Measurements from ENCODE around the gene IPCEF1.

DNA sequence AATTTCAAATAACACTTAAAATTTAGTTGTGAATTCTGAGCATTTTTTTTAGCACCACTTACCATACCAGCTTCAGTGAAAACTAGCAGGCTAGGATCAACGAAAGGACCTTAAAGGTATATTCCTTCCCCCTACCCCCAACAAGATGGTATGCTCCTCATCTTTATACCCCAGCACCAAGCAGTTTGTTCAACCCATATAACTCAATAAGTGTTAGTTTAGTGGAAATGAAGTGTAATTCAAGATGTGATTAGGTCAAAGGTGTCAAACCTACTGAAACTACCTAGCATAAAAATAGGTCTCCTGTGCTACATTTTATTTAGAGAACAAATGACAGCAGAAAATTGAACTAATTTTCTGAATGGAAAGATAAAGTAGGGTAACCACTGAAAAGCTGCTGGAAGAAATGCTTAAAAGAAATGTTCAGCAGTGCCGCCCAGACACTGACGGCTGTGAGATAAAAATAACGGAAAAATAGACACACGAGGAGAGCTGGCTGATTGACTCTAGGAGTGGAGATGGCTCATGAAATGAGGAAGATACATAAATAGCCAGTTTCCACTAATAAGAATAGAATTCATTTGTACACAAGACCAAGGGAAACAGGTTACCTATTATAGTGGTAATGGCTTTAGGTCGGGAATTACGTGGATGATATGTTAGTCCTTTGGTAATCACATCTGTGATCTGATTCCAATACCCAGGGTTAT lies 94.8 kb downstream of the IPCEF1 start:
- TF ChIP-seq, protein P1, sequence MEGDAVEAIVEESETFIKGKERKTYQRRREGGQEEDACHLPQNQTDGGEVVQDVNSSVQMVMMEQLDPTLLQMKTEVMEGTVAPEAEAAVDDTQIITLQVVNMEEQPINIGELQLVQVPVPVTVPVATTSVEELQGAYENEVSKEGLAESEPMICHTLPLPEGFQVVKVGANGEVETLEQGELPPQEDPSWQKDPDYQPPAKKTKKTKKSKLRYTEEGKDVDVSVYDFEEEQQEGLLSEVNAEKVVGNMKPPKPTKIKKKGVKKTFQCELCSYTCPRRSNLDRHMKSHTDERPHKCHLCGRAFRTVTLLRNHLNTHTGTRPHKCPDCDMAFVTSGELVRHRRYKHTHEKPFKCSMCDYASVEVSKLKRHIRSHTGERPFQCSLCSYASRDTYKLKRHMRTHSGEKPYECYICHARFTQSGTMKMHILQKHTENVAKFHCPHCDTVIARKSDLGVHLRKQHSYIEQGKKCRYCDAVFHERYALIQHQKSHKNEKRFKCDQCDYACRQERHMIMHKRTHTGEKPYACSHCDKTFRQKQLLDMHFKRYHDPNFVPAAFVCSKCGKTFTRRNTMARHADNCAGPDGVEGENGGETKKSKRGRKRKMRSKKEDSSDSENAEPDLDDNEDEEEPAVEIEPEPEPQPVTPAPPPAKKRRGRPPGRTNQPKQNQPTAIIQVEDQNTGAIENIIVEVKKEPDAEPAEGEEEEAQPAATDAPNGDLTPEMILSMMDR (IDR thresholded peaks at IDR 0.05) = no peak
- TF ChIP-seq, protein P2, sequence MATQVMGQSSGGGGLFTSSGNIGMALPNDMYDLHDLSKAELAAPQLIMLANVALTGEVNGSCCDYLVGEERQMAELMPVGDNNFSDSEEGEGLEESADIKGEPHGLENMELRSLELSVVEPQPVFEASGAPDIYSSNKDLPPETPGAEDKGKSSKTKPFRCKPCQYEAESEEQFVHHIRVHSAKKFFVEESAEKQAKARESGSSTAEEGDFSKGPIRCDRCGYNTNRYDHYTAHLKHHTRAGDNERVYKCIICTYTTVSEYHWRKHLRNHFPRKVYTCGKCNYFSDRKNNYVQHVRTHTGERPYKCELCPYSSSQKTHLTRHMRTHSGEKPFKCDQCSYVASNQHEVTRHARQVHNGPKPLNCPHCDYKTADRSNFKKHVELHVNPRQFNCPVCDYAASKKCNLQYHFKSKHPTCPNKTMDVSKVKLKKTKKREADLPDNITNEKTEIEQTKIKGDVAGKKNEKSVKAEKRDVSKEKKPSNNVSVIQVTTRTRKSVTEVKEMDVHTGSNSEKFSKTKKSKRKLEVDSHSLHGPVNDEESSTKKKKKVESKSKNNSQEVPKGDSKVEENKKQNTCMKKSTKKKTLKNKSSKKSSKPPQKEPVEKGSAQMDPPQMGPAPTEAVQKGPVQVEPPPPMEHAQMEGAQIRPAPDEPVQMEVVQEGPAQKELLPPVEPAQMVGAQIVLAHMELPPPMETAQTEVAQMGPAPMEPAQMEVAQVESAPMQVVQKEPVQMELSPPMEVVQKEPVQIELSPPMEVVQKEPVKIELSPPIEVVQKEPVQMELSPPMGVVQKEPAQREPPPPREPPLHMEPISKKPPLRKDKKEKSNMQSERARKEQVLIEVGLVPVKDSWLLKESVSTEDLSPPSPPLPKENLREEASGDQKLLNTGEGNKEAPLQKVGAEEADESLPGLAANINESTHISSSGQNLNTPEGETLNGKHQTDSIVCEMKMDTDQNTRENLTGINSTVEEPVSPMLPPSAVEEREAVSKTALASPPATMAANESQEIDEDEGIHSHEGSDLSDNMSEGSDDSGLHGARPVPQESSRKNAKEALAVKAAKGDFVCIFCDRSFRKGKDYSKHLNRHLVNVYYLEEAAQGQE (IDR thresholded peaks at IDR 0.05; ENCODE audit: insufficient read depth in 1 of 2, low read depth in 2 of 2, low read length in 1 of 2) = no peak
- TF ChIP-seq POLR2AphosphoS5 (IDR thresholded peaks at IDR 0.05; ENCODE audit: low read depth, low read length) = no peak
- TF ChIP-seq TCF7L2 (IDR thresholded peaks at IDR 0.05; ENCODE audit: low read depth, low read length) = no peak
- no peak for TF ChIP-seq SIN3A (IDR thresholded peaks at IDR 0.05; ENCODE audit: borderline replicate concordance, insufficient read depth, low read depth, low read length)
